ENCODE results near the gene PDIA3. TPM values are rescaled to one million over a fixed set of nuclear protein-coding genes. Genes with fewer than 3 reads are reported as not detected.
A peak's percentile ranks its signal among the peaks of the same experiment; 100 is the strongest.

Gene PDIA3
- total and polyA plus RNA-seq, 2 of the 13 experiments (the other 11 are each of a cell fraction or from before 2014, with no cell fraction given), result 238 to 433 TPM

DNA sequence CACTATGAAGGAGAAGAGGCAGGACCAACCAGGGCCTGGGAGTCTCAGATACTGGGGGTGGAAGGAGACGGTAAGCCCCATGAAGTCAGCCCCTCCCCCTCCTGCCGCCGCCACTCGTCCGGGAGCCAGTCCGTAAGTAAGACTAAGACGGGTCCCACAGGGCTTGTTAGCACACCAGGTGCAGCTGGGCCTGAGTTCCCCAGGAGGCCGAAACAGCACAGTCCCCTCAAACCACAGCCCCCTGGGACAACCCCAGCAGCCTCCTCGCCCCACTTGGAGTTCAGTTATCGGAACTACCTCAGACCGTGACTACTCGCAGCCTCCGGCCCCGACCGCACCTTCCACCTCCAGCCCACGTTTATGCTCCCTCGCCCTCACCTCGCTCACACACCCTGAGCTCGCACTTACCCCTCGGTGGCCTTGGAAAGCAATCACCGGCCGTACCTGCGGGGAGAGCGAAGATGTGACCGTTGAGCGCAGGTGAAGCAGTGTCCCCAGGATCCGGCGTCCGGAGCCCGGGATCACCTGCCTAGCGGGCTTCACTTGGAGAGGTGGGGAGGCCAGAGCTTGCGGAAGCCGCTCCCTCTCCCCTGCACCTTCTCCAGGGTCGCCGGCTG lies 30.0 kb downstream of the PDIA3 start (continued):
- TF ChIP-seq, protein P1, sequence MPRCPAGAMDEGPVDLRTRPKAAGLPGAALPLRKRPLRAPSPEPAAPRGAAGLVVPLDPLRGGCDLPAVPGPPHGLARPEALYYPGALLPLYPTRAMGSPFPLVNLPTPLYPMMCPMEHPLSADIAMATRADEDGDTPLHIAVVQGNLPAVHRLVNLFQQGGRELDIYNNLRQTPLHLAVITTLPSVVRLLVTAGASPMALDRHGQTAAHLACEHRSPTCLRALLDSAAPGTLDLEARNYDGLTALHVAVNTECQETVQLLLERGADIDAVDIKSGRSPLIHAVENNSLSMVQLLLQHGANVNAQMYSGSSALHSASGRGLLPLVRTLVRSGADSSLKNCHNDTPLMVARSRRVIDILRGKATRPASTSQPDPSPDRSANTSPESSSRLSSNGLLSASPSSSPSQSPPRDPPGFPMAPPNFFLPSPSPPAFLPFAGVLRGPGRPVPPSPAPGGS (CRISPR knock-in tag; IDR thresholded peaks at IDR 0.05), result peak; percentile 62; the same call in 1 of the 2 replicates
- 0 out of 2 replicates have a peak, but pooled peaks have one; percentile 7 for TF ChIP-seq FOXA3 (CRISPR knock-in tag; IDR thresholded peaks at IDR 0.05)
- no peak for TF ChIP-seq HDAC1 (CRISPR knock-in tag; IDR thresholded peaks at IDR 0.05)
- TF ChIP-seq ZNF225 (CRISPR knock-in tag; IDR thresholded peaks at IDR 0.05), result peak; percentile 21; the same call in 1 of the 2 replicates
- TF ChIP-seq PHF20 (CRISPR knock-in tag; IDR thresholded peaks at IDR 0.05), result peak; percentile 29; the same call in 1 of the 2 replicates
- TF ChIP-seq POGZ (CRISPR knock-in tag; IDR thresholded peaks at IDR 0.05), result no peak
- 0 out of 2 replicates have a peak, but pooled peaks have one; percentile 44 for TF ChIP-seq RXRA (CRISPR knock-in tag; IDR thresholded peaks at IDR 0.05)
- TF ChIP-seq JARID2 (CRISPR knock-in tag; IDR thresholded peaks at IDR 0.05; ENCODE audit: insufficient replicate concordance), result peak; percentile 85
- TF ChIP-seq, protein P2, sequence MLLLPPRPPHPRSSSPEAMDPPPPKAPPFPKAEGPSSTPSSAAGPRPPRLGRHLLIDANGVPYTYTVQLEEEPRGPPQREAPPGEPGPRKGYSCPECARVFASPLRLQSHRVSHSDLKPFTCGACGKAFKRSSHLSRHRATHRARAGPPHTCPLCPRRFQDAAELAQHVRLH (CRISPR knock-in tag; IDR thresholded peaks at IDR 0.05; ENCODE audit: borderline replicate concordance, low read depth), result peak; percentile 19; the same call in 1 of the 2 replicates
- TF ChIP-seq HNRNPLL (IDR thresholded peaks at IDR 0.05; ENCODE audit: low read depth, low read length, poor library complexity, severe bottlenecking), result peak; percentile 60
- TF ChIP-seq, protein P3, sequence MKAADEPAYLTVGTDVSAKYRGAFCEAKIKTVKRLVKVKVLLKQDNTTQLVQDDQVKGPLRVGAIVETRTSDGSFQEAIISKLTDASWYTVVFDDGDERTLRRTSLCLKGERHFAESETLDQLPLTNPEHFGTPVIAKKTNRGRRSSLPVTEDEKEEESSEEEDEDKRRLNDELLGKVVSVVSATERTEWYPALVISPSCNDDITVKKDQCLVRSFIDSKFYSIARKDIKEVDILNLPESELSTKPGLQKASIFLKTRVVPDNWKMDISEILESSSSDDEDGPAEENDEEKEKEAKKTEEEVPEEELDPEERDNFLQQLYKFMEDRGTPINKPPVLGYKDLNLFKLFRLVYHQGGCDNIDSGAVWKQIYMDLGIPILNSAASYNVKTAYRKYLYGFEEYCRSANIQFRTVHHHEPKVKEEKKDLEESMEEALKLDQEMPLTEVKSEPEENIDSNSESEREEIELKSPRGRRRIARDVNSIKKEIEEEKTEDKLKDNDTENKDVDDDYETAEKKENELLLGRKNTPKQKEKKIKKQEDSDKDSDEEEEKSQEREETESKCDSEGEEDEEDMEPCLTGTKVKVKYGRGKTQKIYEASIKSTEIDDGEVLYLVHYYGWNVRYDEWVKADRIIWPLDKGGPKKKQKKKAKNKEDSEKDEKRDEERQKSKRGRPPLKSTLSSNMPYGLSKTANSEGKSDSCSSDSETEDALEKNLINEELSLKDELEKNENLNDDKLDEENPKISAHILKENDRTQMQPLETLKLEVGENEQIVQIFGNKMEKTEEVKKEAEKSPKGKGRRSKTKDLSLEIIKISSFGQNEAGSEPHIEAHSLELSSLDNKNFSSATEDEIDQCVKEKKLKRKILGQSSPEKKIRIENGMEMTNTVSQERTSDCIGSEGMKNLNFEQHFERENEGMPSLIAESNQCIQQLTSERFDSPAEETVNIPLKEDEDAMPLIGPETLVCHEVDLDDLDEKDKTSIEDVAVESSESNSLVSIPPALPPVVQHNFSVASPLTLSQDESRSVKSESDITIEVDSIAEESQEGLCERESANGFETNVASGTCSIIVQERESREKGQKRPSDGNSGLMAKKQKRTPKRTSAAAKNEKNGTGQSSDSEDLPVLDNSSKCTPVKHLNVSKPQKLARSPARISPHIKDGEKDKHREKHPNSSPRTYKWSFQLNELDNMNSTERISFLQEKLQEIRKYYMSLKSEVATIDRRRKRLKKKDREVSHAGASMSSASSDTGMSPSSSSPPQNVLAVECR (CRISPR knock-in tag; IDR thresholded peaks at IDR 0.05; ENCODE audit: borderline replicate concordance), result 0 out of 2 replicates have a peak, but pooled peaks have one; percentile 7
- TF ChIP-seq ZNF546 (CRISPR knock-in tag; conservative IDR thresholded peaks at IDR 0.05), result peak; percentile 61; the same call in 1 of the 2 replicates
- TF ChIP-seq, protein P4, sequence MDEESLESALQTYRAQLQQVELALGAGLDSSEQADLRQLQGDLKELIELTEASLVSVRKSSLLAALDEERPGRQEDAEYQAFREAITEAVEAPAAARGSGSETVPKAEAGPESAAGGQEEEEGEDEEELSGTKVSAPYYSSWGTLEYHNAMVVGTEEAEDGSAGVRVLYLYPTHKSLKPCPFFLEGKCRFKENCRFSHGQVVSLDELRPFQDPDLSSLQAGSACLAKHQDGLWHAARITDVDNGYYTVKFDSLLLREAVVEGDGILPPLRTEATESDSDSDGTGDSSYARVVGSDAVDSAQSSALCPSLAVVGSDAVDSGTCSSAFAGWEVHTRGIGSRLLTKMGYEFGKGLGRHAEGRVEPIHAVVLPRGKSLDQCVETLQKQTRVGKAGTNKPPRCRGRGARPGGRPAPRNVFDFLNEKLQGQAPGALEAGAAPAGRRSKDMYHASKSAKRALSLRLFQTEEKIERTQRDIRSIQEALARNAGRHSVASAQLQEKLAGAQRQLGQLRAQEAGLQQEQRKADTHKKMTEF (CRISPR knock-in tag; IDR thresholded peaks at IDR 0.05), result no peak; the same call in 1 of the 2 replicates
- TF ChIP-seq GABPB1 (CRISPR knock-in tag; IDR thresholded peaks at IDR 0.05), result peak; percentile 48; the same call in 1 of the 2 replicates
- no peak for TF ChIP-seq HNF4A (CRISPR knock-in tag; IDR thresholded peaks at IDR 0.05)
- no peak for TF ChIP-seq ZFP36L1 (CRISPR knock-in tag; IDR thresholded peaks at IDR 0.05)
- no peak for TF ChIP-seq YEATS2 (CRISPR knock-in tag; IDR thresholded peaks at IDR 0.05; ENCODE audit: borderline replicate concordance)
- 0 out of 2 replicates have a peak, but pooled peaks have one; percentile 20 for TF ChIP-seq MIER3 (CRISPR knock-in tag; IDR thresholded peaks at IDR 0.05; ENCODE audit: borderline replicate concordance)
- TF ChIP-seq, protein P5, sequence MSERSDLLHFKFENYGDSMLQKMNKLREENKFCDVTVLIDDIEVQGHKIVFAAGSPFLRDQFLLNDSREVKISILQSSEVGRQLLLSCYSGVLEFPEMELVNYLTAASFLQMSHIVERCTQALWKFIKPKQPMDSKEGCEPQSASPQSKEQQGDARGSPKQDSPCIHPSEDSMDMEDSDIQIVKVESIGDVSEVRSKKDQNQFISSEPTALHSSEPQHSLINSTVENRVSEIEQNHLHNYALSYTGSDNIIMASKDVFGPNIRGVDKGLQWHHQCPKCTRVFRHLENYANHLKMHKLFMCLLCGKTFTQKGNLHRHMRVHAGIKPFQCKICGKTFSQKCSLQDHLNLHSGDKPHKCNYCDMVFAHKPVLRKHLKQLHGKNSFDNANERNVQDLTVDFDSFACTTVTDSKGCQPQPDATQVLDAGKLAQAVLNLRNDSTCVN (CRISPR knock-in tag; IDR thresholded peaks at IDR 0.05; ENCODE audit: borderline replicate concordance), result peak; percentile 50; the same call in 1 of the 2 replicates
- TF ChIP-seq MXI1 (IDR thresholded peaks at IDR 0.05; ENCODE audit: borderline replicate concordance, low read depth, low read length), result no peak
- peak; percentile 52; the same call in 1 of the 2 replicates for TF ChIP-seq PRMT3 (CRISPR knock-in tag; IDR thresholded peaks at IDR 0.05; ENCODE audit: borderline replicate concordance, low read depth)

Data from HepG2 (cell line).